H9 (cell line): ENCODE measurements around the gene PSMB3. TPM values are rescaled to one million over a fixed set of nuclear protein-coding genes. Genes with fewer than 3 reads are reported as not detected.

Experiments used
- DNase-seq: peaks from one replicate; pipeline ENCODE4 v3.0.0-alpha.2; 2017
- H2AFZ ChIP-seq: one replicate; pipeline ENCODE4 v1.6.1; 2013; ENCODE audit warnings: mild to moderate bottlenecking, low read length, control low read depth, moderate library complexity
- H2AK5ac ChIP-seq: 2 replicates; pipeline ENCODE4 v1.6.1; 2013; ENCODE audit warnings: low read length, control low read depth, mixed read lengths; ENCODE audit not compliant: insufficient read length
- H2BK120ac ChIP-seq: one replicate; pipeline ENCODE4 v1.6.1; 2013; ENCODE audit warnings: low read depth, mild to moderate bottlenecking, low read length, control low read depth, inconsistent platforms; ENCODE audit not compliant: poor library complexity, severe bottlenecking
- H2BK12ac ChIP-seq: 2 replicates; pipeline ENCODE4 v1.6.1; 2013; ENCODE audit warnings: low read length, control low read depth, mixed read lengths, low read depth; ENCODE audit not compliant: insufficient read length
- H2BK15ac ChIP-seq: 2 replicates; pipeline ENCODE4 v1.6.1; 2013; ENCODE audit warnings: low read depth, low read length, control low read depth
- H2BK20ac ChIP-seq: one replicate; pipeline ENCODE4 v1.6.1; 2013; ENCODE audit warnings: low read depth, mild to moderate bottlenecking, low read length, control low read depth, inconsistent platforms; ENCODE audit not compliant: poor library complexity, severe bottlenecking
- H2BK5ac ChIP-seq: 2 replicates; pipeline ENCODE4 v1.6.1; 2013; ENCODE audit warnings: low read length, control low read depth, mixed read lengths; ENCODE audit not compliant: insufficient read length
- H3K14ac ChIP-seq: 2 replicates; pipeline ENCODE4 v1.6.1; 2013; ENCODE audit warnings: low read length, control low read depth; ENCODE audit not compliant: insufficient read depth
- H3K18ac ChIP-seq: 2 replicates; pipeline ENCODE4 v1.6.1; 2013; ENCODE audit warnings: low read depth, mild to moderate bottlenecking, mixed read lengths, low read length, control low read depth; ENCODE audit not compliant: insufficient read length
- H3K23ac ChIP-seq: 2 replicates; pipeline ENCODE4 v1.6.1; 2013; ENCODE audit warnings: low read length, control low read depth, mixed read lengths, low read depth; ENCODE audit not compliant: insufficient read length
- H3K23me2 ChIP-seq: 2 replicates; pipeline ENCODE4 v1.6.1; 2013; ENCODE audit warnings: low read depth, mild to moderate bottlenecking, mixed read lengths, low read length, control low read depth; ENCODE audit not compliant: insufficient read length, poor library complexity, severe bottlenecking
- H3K27ac ChIP-seq: 2 replicates; pipeline ENCODE4 v1.5.1; 2013; ENCODE audit warnings: low read length, control low read depth, mixed read lengths, low read depth; ENCODE audit not compliant: insufficient read length
- H3K27me3 ChIP-seq: 2 replicates; pipeline ENCODE4 v1.6.1; 2013; ENCODE audit warnings: low read length, control low read depth, inconsistent platforms; ENCODE audit not compliant: insufficient read depth
- H3K4ac ChIP-seq: 2 replicates; pipeline ENCODE4 v1.6.1; 2013; ENCODE audit warnings: low read depth, mild to moderate bottlenecking, control low read depth, inconsistent platforms, low read length, moderate library complexity
- H3K4me1 ChIP-seq: 2 replicates; pipeline ENCODE4 v1.6.1; 2013; ENCODE audit warnings: low read length, control low read depth, inconsistent platforms; ENCODE audit not compliant: insufficient read depth
- H3K4me2 ChIP-seq: 2 replicates; pipeline ENCODE4 v1.6.1; 2013; ENCODE audit warnings: low read length, control low read depth, mixed read lengths; ENCODE audit not compliant: insufficient read length, insufficient read depth
- H3K56ac ChIP-seq: 2 replicates; pipeline ENCODE4 v1.6.1; 2013; ENCODE audit warnings: low read depth, mild to moderate bottlenecking, mixed read lengths, low read length, control low read depth; ENCODE audit not compliant: insufficient read length
- H3K79me1 ChIP-seq: 2 replicates; pipeline ENCODE4 v1.6.1; 2013; ENCODE audit warnings: low read depth, mild to moderate bottlenecking, moderate library complexity, low read length, control low read depth, inconsistent platforms; ENCODE audit not compliant: insufficient read depth, poor library complexity, severe bottlenecking
- H3K79me2 ChIP-seq: 2 replicates; pipeline ENCODE4 v1.6.1; 2013; ENCODE audit warnings: low read length, control low read depth, inconsistent platforms; ENCODE audit not compliant: insufficient read depth
- H3K9ac ChIP-seq: 2 replicates; pipeline ENCODE4 v1.6.1; 2013; ENCODE audit warnings: low read length, control low read depth, mixed read lengths; ENCODE audit not compliant: insufficient read length; ENCODE audit errors: extremely low read depth
- H3K9me3 ChIP-seq: one replicate; pipeline ENCODE4 v1.6.1; 2013; ENCODE audit warnings: low read depth, low read length, inconsistent platforms; ENCODE audit not compliant: control insufficient read depth
- H3T11ph ChIP-seq: one replicate; pipeline ENCODE4 v1.6.1; 2013; ENCODE audit warnings: mild to moderate bottlenecking, low read length, control low read depth, inconsistent platforms
- H4K20me1 ChIP-seq: one replicate; pipeline ENCODE4 v1.6.1; 2013; ENCODE audit not compliant: control insufficient read depth, insufficient read length, insufficient read depth
- H4K5ac ChIP-seq: 2 replicates; pipeline ENCODE4 v1.6.1; 2013; ENCODE audit warnings: low read depth, mild to moderate bottlenecking, mixed read lengths, low read length, control low read depth; ENCODE audit not compliant: insufficient read length
- H4K8ac ChIP-seq: replicated peaks from 2 replicates; pipeline ENCODE4 v1.6.1; 2013; ENCODE audit warnings: low read length, control low read depth, mixed read lengths, low read depth; ENCODE audit not compliant: insufficient read length
- H4K91ac ChIP-seq: 2 replicates; pipeline ENCODE4 v1.6.1; 2013; ENCODE audit warnings: low read depth, mild to moderate bottlenecking, moderate library complexity, mixed read lengths, low read length, control low read depth; ENCODE audit not compliant: insufficient read length
- H3K27ac Mint-ChIP-seq, 3 experiments: 2 replicates in 2 of 3; 3 replicates in 1 of 3; pipeline ENCODE4 v1.8.0; 2020 to 2021; ENCODE audit warnings: mixed read lengths in 3 of 3, mild to moderate bottlenecking in 1 of 3, moderate library complexity in 1 of 3
- H3K27me3 Mint-ChIP-seq: 2 replicates; pipeline ENCODE4 v1.8.0; 2021; ENCODE audit warnings: low read depth, mild to moderate bottlenecking, moderate library complexity, mixed read lengths
- H3K36me3 Mint-ChIP-seq, 3 experiments: 2 replicates in 2 of 3; 3 replicates in 1 of 3; pipeline ENCODE4 v1.8.0; 2020 to 2021; ENCODE audit warnings: low read depth in 3 of 3, mixed read lengths in 3 of 3; ENCODE audit not compliant: insufficient read depth in 1 of 3
- H3K4me1 Mint-ChIP-seq, 2 experiments: 2 replicates each; pipeline ENCODE4 v1.8.0; 2020; ENCODE audit warnings: mixed read lengths in 2 of 2
- H3K4me3 Mint-ChIP-seq, 2 experiments: 2 replicates in 1 of 2; 3 replicates in 1 of 2; pipeline ENCODE4 v1.8.0; 2020 to 2021; ENCODE audit warnings: mild to moderate bottlenecking in 2 of 2, mixed read lengths in 2 of 2, moderate library complexity in 1 of 2
- H3K9me3 Mint-ChIP-seq, 2 experiments: 2 replicates in 1 of 2; 3 replicates in 1 of 2; pipeline ENCODE4 v1.8.0; 2020; ENCODE audit warnings: mild to moderate bottlenecking in 2 of 2, mixed read lengths in 2 of 2, moderate library complexity in 1 of 2
- WGBS: extraction: QIAGEN DNeasy Blood & Tissue Kit; methylation state at CpG from one replicate; pipeline ENCODE4 v1.1.7; 2013; ENCODE audit warnings: missing lambda C conversion rate, low lambda C conversion rate, mixed read lengths; ENCODE audit not compliant: insufficient read length; ENCODE audit errors: extremely low coverage; 5-methylcytosine and 5-hydroxymethylcytosine counted together
- total RNA-seq: library from RNA; stranded (reverse); gene quantifications from 2 replicates; pipeline ENCODE4 v1.2.1, GENCODE V29; 2021
- TF ChIP-seq, protein P1 (sequence below): fragments of 200-600 bp; sonication (generic); conservative IDR thresholded peaks from 3 replicates; pipeline ENCODE4 v1.8.0; 2021; ENCODE audit warnings: antibody characterized with exemption, mild to moderate bottlenecking

The PSMB3 gene
- total RNA-seq, 1 experiment from 2014 or later = 242 TPM

DNA sequence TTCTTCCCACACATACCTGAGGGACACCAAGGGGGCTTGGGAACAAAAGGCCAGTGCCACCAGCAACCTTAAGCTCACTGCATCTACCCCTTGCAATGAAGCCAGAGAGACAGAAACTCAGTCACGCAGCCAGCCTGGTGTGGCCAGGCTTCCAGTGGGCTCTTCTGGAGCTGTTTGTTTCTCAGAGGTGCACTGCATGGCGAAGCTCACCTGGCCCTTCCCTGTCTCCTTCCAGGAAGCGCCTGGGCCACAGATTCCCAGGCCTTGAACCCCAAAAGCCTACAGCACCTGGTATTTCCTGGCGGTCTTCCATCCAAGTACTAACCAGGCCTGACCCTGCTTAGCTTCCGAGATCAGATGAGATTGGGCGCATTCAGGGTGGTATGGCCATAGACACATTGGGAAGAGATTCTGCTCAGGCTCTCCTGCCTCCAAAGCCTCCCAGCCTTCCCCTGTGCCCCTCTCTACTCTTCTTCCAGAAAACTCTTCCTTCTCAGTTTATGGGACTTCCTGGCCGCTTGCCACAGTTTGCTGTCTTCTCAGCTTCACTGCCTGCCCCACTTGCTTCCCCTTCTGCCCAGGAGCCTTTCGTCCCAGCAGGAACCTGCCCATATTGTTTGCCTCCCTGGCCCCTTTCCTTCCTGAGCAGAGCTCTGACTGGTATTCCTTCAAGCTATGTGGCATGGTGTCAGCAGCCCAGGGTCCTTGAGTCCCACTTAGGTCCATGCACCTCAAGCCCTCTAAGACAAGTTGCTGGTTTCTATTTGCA, 20.8 kb upstream of the PSMB3 start:
- peak overlapping the region; percentile 41 to 96; a peak in 4 of 5 replicates for H3K4me3 Mint-ChIP-seq
- H3K36me3 Mint-ChIP-seq = peaks cover 5 to 31% (median 30%) of the 10 kb centered on the region in 3 experiments; a peak in 6 of 7 replicates
- Histone ChIP-seq H2BK12ac (no peak overlapping the region), H2BK5ac (no peak overlapping the region), H3T11ph (no peak overlapping the region), H3K27ac (no peak overlapping the region), H3K9ac (no peak overlapping the region), H3K56ac (no peak overlapping the region), H2BK120ac (no peak overlapping the region), H2BK15ac (no peak overlapping the region), H3K4me1 (peaks cover 2% of the 10 kb centered on the region; the same call in 1 of the 2 replicates), H4K5ac (no peak overlapping the region), H3K4me2 (no peak overlapping the region), H2AFZ (no peak overlapping the region), H3K4ac (no peak overlapping the region), H3K27me3 (peaks cover 5% of the 10 kb centered on the region; the same call in 1 of the 2 replicates), H3K18ac (no peak overlapping the region), H3K23me2 (peaks cover 5% of the 10 kb centered on the region), H4K91ac (no peak overlapping the region), H3K9me3 (no peaks in the 10 kb centered on the region), H4K8ac (no peak overlapping the region), H2AK5ac (no peak overlapping the region), H3K79me1 (no peaks in the 10 kb centered on the region), H2BK20ac (no peak overlapping the region), H3K23ac (no peak overlapping the region), H3K14ac (no peak overlapping the region), H4K20me1 (no peaks in the 10 kb centered on the region), H3K79me2 (no peaks in the 10 kb centered on the region)
- H3K9me3 Mint-ChIP-seq = no peaks in the 10 kb centered on the region; a peak in 1 of 5 replicates
- no CpG with 5 or more reads among the region's 8 CpGs for WGBS
- DNase-seq = no peak
- TF ChIP-seq, protein P1, sequence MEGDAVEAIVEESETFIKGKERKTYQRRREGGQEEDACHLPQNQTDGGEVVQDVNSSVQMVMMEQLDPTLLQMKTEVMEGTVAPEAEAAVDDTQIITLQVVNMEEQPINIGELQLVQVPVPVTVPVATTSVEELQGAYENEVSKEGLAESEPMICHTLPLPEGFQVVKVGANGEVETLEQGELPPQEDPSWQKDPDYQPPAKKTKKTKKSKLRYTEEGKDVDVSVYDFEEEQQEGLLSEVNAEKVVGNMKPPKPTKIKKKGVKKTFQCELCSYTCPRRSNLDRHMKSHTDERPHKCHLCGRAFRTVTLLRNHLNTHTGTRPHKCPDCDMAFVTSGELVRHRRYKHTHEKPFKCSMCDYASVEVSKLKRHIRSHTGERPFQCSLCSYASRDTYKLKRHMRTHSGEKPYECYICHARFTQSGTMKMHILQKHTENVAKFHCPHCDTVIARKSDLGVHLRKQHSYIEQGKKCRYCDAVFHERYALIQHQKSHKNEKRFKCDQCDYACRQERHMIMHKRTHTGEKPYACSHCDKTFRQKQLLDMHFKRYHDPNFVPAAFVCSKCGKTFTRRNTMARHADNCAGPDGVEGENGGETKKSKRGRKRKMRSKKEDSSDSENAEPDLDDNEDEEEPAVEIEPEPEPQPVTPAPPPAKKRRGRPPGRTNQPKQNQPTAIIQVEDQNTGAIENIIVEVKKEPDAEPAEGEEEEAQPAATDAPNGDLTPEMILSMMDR = no peak
- H3K27ac Mint-ChIP-seq = no peak overlapping the region; a peak in 1 of 7 replicates
- peaks cover 20 to 33% of the 10 kb centered on the region in 2 experiments for H3K4me1 Mint-ChIP-seq
- H3K27me3 Mint-ChIP-seq = peaks cover 32% of the 10 kb centered on the region
